Fibroblast of peridontal ligament (primary cell): Measurements from ENCODE around the gene THSD7A.

ENCODE experiments used
- DNase-seq: peaks from one replicate; pipeline ENCODE4 v3.0.0-alpha.2; 2010; ENCODE audit errors: extremely low read depth

THSD7A gene

GRCh38 chr7:11751807-11752389 lies 80.1 kb downstream of the THSD7A start:
- no peak for DNase-seq

DNA sequence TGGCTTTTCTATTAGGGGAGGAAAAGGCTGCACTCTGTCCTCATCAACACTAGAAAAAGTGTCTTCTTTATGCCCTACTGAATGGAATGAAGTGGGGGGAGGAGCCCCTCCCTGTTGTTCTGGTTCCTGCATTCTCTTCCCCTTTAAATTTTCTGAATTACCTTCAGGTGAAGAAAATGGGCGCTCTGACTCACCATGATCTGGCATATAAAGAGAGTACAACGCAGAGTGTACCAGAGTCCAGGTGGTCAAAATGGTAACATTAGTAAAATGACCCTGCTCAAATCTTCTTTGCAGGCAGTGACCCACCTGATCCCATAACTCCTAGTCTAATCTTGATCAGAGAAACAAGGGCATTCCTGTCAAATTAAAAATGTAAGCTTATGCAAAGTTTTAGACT lies 80.7 kb downstream of the THSD7A start:
- no peak for DNase-seq

DNA sequence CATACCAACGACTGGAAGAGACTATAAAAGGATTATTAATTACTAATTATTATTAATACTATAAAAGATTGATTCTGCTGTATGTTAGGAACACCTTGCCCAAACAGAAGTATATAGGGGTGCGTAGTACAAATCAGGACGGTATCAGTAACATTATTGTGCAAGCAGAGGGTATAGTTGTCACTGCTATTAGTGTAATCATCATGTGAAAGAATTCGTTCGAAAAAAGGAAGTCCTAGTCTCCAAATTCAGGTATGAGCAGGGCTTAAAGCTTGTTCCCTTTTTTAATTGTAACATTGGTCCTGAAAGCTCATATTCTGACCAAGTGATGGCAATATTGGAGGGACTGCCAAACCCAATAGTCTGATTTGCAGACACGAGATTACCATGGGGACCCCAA lies 81.8 kb downstream of the THSD7A start:
- no peak for DNase-seq

GRCh38 chr7:11749629-11750028 lies 82.4 kb downstream of the THSD7A start:
- no peak for DNase-seq

DNA sequence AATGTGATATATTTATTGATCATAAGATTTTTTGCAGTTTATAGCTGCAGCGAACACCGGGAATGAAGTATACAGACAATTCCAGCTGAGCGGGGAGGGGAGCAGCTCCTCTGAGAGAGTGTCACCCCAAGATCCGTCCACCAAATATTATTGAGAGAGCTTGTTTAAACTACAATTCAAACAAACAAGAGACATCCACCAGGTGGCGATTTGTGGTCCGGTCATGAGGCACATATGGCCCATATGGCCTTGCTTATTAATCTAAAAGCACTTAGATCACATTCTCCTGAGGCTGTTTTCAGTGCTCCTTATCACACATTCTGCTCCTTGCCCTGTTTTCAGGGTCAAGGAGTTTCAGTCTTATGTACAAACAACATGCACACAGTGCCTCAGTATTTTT lies 83.1 kb downstream of the THSD7A start:
- DNase-seq = no peak

DNA sequence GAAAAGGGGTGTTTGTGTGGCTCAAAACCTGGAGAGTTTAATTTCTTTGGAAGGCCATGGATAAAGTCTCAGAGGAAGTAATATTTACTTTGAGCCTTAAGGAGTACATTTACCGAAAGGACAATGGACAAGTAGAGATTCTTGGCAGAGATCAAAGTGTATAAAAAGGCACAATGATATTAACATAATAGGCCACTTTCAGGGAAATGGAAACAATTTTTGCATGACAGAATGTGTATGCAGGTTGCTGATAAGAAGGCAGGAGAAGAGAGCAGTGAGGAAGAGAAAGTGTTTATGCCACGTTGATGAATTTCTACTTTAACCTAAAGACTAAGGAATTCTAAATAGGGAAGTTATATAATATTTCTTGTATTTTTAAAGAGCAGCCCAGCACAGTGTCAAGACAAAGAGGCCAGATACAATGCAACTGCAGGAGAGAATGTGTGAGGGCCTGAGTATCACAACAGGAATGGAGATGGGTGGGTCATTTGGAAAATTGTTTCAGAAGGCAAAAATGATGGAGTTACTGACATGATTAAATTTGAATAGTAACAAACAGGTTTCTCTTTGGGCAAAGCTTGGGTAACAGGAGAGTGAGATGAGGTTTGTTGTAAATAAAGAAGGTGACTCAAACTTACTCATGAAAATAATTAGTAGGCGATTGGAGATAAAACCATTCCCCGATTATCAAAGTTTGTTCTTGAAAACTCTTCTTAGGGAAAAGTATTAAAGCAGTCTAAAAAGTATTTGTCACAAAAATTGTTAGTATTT lies 84.1 kb downstream of the THSD7A start:
- DNase-seq = no peak

GRCh38 chr7:11746591-11746990 lies 85.4 kb downstream of the THSD7A start:
- no peak for DNase-seq

DNA sequence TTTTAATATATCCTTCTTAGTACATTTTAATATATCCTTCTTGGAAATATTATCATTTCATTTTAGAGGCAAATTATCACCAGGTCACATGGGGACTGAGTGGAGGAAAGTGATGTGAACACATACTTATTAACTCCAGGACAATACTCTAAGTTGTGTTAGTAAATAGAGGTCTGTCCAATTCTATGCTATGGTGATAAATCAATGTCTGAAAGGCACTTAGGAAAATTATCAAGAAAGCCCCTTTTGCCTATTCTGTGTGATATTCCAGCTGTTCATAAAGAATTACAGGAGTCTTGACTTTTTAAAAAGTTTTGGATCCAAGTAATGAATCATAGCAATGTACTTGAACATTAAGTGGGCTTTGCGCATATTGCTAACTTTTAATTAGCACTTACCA lies 88.5 kb downstream of the THSD7A start:
- DNase-seq = no peak

DNA sequence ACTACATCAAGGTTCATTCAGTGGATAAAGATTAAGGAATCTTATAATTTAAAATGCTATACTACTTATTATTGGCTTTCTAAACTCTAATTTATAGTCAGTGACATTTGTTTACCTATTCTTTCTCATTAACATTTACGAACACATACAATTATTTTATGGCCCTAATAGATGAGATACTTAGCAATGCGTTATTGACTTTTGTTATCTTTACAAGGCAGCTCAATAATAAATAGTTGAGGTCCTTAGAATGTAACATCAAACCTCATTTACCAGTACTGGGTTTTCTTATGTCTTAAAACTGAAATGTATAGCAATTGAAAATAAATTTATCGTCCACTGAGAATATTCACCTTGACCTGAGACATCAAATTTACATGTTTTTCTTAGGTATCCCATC lies 89.0 kb downstream of the THSD7A start:
- DNase-seq = no peak

GRCh38 chr7:11742496-11742895 lies 89.5 kb downstream of the THSD7A start:
- DNase-seq = no peak

GRCh38 chr7:11737723-11738122 lies 94.3 kb downstream of the THSD7A start:
- DNase-seq = peak; percentile 39

DNA sequence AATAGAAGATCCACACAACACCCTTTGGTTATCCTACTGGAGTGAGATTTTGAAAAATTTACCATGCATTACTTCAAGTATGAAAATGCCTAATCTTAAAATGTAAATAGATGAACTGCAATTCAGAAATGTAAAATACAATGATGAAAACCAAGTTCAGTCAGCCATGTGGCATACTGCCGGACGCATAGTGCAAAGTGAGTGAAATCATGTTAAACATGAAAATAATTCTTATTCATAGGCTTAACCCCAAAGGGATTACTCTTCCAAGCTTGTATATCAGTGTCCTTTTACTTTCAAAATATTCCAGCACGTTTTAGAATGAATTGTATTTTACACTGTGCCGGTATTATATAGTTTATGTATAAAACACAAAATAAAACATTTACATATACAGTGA lies 99.8 kb downstream of the THSD7A start:
- DNase-seq = no peak

DNA sequence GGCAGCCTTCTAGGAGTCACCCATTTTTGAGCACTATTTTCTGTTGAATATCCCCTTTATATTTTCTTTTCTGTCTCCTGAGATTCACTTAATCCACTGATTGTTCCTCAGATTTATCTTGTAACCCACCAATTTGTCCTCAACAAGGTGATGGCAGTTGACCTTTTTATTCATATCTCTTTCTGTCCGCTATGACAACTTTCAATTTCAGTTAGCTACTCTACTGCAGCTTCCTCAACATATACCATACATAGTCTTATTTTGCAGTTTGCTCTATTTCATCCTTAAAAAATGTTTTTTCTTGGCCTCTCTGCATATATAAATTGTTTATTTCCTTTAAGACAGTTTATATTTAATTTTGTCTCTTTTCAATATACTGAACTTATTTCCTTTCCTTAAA lies 101.3 kb downstream of the THSD7A start:
- no peak for DNase-seq

GRCh38 chr7:11727864-11728263 lies 104.1 kb downstream of the THSD7A start:
- peak; percentile 79 for DNase-seq

GRCh38 chr7:11726794-11727155 lies 105.2 kb downstream of the THSD7A start:
- DNase-seq = peak; percentile 96

GRCh38 chr7:11726001-11726793 lies 105.8 kb downstream of the THSD7A start:
- peak; percentile 39 for DNase-seq

GRCh38 chr7:11716185-11716584 lies 115.8 kb downstream of the THSD7A start:
- DNase-seq = peak; percentile 11

DNA sequence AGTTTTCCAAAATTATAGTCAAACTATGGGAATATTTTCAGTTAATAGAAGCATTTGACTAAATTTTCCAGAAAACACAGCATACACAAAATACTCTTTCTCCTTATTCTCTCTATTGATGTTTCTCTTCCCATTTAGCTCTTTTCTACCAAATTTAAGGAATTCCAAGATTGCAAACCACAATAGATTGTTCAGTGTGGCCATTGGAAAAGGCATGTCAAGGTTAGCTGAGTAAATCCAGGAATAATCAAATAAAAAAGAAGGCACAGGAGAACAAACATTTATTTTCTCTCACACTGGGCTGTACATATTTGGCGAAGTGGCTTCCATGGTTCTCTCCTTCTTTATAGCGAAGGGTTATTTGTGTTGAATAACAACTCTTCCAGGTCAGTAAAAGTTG lies 117.3 kb downstream of the THSD7A start:
- no peak for DNase-seq

GRCh38 chr7:11714205-11714604 lies 117.8 kb downstream of the THSD7A start:
- no peak for DNase-seq

DNA sequence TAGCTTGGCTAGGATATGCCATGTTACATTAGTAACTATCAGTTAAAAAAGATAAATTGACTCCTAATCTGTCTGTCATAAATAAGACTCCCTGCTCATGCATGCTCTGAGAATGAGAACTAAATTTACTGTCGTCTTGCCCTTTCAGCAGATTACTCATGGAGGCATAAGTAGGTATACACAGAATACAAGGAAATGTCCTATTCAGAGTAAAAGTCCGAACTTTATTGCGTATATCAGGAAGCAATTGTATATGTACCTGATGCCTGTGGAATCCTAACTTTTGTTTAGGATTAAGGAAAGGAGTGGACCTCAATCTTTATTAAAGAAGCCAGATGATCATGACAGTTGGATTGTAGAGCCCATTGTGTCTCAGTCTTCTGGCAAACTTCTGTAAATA lies 118.6 kb downstream of the THSD7A start:
- DNase-seq = no peak

DNA sequence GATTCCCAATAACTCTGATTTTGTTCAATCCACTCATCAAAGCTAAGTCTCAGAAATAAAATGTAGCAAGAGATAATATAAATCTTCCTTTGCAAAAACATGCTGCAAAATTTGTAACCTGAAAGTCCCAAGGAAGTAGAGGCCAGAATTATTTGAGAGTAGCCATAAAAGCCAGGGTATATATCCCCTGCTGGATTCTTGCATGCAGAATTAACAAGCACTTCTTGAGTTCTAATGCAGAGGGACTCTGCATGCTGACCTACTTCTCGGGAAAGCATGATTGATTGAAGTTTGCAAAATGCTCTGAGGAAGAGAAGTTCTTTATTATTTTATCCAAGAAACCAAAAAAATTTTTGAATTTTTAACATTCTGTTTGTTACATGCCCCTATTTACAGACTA lies 121.6 kb downstream of the THSD7A start:
- no peak for DNase-seq

DNA sequence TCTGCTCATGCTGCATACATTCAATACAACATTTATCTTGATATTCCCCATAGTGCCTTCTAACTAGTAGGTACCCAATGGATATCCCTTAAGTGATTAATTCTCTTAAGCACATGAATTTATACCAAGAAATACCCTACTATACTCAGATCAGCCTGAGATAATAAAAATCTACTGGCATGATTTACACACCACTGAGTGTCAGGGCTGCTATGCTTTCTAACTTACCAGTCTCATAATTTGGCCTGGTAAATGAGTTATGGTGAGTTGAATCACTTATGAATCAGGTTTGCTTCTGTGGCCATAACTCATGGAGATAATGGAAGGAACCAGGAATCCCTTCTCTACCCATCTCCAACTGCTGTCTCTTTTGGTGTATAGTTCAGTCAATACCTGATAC lies 122.8 kb downstream of the THSD7A start:
- no peak for DNase-seq

DNA sequence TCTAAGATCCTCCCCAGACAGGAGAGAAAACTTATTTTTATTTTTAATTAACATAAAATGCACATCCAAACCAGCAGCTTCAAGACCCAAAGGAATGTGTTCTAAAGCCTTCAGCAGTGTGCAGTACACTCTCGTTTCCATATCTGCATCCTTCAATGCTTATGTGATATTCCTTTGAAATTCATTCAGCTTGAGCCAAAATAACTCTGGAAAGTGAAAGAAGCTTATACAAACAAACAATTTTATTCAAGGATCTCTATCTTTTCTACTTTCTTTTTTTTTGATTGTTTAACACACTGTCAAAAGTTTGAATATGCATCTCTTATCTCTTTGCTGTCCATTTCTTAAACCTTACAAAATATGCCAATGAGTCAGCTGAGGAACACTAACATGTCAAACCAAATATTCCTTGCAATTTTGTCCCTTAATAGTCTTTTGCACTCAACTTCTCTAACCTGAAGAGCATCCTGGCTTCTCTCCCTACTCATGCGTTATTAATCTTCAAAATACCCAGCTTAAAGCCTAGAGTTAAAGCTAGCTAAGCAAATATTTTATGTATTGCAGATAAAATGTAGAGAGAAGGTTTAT lies 124.3 kb downstream of the THSD7A start:
- peak; percentile 8 for DNase-seq
